Activated T-helper 1 cell treated with Interleukin-2 at 50 U/mL for 16 hours (primary cell): ENCODE measurements around the gene CHRNA4.
A peak's percentile ranks its signal among the peaks of the same experiment; 100 is the strongest.
"Not testable (repeated sequence)": the region's sequence is repeated elsewhere in the genome, so short reads cannot be mapped to it uniquely, and the experiment has no call there.

Experiments used
- DNase-seq: peaks from one replicate; pipeline ENCODE4 v3.0.0-alpha.2; 2020; ENCODE audit warnings: low read depth

Gene CHRNA4

DNA sequence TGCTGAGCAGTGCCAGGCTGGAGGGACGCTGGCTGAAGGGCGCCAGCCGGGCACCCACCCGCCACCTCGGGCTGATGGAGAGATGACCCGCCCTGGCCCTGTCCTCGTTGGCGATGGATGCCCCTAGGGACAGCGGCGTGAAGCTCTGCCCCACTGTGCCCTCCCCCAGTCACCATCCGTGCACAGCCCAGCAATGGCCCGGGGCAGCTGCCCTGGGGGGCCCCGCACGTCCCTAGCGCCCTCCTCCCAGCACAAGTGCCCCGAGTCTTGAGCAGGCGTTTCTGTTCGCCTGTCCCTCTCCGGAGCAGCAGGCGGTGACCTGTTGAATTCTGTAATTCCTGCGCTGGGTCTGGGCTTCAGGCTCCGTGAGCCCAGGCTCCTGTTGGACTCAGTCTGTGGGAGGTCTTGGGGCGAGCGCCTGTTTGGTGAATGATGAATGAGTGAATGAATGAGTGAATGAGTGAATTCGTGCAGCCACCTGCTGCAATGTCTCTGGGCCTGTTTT, 36.8 kb upstream of the CHRNA4 start:
- DNase-seq: no peak

DNA sequence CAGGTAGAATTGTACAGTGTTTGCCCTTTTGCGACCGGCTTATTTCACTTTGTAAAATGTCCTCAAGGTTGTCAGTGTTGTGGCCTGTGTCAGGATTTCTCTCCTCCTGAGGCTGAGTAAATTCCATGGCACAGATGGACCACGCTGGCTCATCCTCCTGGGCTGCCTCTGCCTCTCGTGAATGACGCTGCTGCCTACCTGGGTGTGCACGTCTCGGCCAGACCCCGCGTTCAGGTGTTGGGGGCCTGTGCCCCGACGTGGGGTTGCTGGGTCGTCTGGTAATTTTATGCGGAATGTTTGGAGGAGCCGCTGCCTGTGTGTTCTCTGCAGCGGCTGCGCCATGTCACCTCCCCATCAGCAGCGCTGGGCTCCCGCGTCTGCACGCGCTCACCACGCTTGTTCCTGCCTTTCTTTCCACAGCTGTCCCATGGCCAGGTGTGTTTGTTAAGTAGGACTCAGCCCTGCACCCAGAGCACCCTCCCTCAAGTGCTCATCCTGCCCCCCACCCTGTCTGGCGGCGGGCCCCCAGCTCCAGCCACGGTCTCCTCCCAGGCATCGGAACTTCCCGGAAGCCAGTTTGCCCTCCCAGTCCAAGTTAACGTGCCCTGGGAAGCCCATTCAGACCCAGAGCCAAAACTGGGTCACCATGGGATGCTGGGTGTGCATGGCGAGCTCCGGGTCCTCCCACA, 36.1 kb upstream of the CHRNA4 start:
- no peak for DNase-seq

DNA sequence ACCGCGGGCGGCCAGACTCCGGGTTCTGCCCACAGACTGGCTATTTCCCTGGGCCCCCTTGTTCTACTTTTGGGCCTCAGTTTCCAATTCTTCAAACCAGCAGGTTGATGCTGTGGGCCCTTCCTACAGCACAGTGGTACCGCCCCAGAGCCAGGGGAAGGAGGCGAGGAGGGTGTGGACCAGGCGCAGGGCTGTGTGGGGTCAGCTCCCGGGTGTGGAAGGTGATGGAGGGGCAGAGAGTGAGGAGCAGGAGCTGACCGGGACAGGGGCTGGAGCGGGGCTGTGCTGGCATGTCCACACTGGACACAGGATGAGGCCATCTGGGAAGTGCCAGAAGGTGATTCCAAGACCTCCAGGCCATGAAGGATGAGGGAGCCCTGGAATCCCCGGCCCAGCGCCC, 35.2 kb upstream of the CHRNA4 start:
- no peak for DNase-seq

DNA sequence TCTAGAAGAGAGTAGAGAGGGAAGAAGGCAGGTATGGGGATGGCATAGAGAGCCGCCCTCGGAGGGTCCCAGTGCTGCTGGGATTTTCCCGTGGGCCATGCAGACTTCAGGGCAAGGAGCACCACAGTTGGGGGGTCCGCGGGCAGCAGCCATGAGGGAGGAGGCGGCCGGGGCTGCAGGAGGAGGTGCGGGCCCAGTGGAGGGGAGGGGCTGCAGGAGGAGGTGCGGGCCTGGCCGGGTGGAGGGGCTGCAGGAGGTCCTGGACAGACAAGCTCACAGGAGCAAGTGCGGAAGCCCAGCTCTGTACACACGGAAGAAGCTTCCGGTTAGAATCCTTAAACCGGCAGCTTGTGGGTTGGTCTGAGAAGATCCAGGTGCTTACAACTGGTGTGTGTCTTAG, 34.6 kb upstream of the CHRNA4 start:
- no peak for DNase-seq

DNA sequence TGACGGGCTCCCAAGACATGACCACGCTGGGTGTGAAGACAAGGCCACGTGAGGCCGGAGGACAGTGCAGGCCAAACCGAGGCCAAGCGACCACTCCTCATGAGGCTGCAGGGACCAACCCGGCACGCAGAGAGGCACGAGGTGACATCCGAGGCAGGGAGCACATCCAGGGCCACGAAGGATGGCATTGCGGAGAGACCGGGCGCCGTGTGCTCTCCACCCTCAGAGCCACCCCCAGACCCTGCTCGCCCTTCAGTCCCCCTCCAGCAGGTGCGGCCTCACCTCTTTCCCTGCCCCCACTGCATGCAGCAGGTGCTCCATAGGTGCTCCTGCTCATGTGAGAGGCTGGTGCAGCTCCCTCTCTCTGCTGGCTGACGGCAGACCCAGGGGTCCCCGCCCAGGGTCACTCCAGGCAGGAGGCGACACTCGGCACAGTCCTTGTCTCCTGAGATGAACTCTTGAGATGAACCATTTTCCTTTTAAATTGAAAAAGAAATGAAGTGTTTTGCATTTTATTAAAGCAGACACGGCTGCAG, 33.8 kb upstream of the CHRNA4 start:
- DNase-seq: no peak

DNA sequence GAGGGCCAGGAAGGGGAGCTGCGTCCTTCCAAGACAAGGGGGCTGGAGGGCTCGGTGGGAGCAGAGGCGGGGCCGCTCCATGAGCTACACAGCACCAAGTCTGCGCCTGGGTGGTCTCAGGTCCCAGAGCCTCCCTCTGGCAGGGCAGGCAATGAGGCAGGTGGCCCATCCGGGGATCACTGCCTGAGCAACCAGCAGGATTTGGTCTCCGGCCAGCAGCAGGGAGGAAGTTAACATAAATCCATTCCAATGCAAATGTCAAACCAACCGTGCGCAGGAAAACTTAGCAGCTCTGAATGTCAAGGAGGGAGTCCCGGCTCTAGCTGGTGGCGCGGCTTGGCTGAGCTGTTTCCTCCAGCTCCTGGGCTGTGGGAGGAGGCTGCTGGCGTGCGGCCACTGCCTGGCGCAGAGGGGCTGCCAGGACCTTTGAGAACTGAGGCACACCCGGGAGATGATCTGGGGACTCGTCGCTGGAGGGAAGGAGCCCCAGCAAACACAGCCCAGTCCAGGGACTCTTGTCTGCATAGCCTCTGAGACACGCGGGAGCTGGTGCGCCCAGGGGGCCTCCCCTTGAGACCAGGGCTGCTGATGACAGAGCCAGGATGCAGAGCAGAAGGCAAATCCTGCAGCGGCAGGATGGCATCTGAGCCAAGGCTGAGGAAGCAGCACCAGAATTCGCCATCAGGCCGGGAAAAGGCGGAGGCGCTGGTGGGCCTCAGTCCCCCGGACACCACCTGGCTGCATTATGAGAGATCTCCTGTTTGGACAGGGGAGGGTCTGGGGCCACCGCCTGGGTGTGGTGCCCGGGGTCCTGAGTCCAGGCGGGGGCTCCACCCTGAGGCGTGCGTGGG, 33.1 kb upstream of the CHRNA4 start:
- no peak for DNase-seq

DNA sequence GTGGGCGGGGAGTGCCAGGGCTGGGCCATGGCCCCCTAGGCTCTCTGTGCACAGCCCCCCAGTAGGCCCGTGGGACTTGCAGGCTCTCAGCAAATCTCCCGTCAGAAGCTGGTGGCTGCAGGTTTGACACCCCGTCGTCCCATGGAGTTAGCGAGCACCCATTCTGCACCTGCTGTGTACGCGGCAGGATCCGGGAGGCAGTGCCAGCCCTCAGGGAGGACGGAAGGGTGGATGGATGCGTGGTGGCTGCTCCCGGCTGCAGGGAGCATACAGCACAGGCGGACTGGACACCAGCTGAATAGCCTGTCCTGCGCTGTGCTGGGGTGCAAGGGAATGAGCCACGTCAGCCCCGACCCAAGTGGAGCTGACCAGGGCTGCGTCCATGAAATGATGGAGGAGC, 32.4 kb upstream of the CHRNA4 start:
- DNase-seq: no peak

DNA sequence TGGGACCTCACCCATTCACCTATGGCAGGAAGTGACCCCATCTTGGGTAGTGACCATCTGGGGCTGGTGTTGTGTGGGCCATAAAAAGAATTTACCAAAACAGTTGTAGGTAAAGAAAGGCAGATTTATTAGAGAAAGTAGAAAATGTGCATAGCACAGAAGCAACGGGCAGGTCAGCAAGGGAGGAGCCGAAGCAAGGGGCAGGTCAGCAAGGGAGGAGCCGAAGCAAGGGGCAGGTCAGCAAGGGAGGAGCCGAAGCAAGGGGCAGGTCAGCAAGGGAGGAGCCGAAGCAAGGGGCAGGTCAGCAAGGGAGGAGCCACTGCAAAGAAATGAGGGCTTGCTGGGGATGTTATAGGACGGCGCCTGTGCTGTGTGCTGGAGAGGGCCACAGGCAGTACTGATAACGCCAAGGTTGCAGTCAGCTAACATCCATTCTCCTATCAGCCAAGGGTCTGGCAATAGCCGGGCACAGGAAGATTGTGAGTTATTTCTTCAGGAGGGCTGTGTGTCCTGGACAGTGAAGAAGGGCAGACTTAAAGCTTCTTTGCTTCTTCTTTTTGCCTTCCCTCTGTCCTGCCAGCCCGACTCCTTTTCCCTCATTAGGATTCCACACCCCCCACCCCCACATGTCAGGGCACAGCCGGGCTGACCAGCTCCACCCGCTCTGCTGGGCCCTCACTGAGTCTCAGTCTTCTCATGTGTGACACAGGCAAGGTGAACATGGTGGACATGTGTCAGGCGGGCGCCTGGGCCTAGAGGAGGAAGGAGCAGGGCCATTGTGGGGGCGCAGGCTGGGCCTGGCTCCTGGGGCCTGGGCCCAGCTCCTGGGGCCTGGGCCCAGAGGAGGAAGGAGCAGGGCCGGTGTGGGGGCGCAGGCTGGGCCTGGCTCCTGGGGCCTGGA, 31.6 kb upstream of the CHRNA4 start:
- DNase-seq: no peak

DNA sequence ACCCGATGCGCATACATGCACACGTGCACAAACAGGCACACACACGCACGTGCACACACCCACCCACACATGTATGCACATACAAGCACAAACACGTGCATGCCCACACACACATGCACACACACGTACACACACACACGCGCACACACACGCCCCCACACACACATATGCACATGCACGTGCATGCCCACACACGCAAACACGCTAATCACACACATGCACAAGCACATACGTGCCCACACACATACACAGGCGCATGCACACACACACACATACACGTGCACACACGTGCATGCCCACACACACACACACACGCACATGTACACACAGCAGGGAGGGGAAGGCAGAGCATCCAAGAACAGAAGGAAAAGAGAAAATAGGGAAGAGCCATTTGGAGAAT, 26.8 kb upstream of the CHRNA4 start:
- DNase-seq: no peak

DNA sequence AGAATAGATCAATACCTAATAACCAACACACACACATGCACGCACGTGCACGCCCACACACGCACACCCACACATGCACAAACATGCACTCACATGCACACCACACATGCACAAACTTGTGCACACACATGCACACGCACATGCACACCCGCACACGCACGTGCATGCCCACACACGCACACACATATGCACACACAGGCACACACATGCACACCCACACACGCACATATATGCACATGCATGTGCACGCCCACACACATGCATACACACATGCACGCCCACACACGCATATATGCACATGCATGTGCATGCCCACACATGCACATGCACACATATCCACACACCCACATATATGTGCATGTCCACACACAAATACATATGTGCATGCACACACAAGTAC, 26.2 kb upstream of the CHRNA4 start:
- no peak for DNase-seq

DNA sequence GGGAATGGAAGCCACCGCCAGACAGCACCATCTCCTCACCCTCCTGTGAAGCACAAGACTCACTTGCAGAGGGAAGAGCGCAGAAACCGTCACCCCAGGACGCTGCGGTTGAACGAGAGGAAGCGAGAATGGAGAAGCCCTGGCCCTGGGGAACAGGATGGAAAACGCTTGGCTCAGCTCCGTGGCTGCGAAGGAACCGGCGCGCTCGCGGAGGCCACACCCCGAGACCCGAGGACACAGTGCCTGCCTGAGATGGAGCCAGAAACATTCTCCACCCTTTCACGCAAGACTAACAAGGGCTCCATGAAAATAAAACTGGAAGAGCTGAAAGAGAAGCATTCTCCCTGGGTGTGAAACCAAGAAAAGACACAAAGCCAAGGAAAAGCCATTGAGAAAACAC, 25.3 kb upstream of the CHRNA4 start:
- no peak for DNase-seq

DNA sequence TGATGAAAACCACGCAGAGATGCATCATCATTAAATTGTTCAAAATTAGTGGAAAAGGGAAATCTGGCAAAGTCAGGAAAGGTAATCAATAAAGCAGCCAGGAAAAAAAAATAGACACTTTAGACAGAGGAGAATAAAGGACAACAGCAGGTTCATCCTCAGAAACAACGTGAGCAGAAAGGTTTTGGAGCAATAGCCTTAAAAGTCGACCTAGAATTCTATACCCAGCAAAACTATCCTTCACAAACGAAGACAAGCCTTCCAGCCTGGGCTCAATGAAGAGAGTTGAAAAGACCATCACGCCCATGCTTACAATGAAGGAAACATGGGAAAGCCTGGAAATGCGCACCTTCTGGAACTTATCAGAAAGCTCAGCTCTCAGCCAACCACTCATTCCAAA, 24.7 kb upstream of the CHRNA4 start:
- no peak for DNase-seq

DNA sequence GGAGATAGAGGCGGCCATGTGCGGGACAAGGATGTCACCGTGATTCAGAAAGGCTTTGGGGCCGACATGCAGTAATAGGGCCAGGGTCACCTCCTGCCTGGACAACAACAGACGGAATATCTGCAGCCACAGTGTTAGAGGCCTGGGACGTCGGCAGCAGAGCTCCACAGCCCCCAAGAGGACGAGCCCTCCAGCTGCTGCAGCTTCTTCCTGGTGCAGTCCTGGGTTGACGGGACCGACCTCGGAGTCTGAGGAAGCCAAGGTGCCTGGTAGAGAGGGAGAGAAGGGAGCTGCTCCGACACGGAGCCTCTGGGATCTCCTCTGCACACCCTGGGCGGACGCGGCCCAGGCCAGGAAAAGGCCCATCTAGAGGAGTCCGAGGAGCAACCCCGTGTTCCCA, 23.2 kb upstream of the CHRNA4 start:
- DNase-seq: no peak

DNA sequence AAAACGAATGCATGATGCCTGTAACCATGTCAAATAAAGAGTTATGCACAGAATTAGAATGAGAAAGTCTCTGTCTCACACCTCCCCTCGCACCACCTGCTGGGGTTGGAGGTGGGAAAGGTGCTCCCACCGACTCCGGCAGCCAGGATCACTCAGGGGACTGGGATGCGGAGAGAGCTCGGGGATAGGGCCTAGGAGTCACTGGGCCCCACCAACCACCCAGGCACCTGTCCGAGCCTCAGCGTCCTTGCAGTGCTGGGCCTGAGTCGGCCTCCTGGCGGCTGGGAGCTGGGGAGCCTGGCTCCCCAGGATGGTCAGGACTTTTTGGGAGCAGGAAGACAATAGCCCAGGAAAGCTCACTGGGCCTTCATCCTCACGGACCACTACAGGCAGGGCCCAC, 22.4 kb upstream of the CHRNA4 start:
- no peak for DNase-seq

DNA sequence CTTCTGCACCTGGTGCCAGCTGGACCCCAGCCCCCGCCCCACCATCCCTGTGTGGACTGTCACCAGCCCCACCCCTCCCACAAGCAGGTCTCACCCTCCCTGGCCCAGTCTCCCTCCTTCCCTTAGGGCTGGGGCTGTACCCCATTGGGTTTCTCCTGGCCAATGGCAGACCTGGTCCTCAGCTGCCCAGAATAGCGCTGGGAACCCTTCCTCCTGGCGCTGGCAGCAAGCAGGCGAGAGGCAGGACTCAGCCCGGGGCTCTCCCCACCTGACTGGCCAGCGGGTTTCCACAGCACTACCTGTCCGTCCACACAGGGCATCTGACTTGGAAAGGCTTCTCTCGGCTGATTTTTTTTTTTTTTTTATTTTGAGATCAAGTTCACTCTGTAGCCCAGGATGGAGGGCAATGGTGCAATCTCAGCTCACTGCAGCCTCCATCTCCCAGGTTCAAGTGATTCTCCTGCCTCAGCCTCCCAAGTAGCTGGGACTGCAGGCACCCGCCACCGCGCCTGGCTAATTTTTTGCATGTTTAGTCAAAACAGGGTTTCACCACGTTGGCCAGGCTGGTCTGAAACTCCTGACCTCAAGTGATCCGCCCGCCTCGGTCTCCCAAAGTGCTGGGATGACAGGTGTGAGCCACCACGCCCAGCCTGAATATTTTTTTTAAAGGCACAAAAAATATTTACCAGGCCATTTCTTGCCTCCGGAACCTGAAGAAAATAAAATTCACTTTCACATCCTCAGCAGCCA, 21.6 kb upstream of the CHRNA4 start:
- no peak for DNase-seq

DNA sequence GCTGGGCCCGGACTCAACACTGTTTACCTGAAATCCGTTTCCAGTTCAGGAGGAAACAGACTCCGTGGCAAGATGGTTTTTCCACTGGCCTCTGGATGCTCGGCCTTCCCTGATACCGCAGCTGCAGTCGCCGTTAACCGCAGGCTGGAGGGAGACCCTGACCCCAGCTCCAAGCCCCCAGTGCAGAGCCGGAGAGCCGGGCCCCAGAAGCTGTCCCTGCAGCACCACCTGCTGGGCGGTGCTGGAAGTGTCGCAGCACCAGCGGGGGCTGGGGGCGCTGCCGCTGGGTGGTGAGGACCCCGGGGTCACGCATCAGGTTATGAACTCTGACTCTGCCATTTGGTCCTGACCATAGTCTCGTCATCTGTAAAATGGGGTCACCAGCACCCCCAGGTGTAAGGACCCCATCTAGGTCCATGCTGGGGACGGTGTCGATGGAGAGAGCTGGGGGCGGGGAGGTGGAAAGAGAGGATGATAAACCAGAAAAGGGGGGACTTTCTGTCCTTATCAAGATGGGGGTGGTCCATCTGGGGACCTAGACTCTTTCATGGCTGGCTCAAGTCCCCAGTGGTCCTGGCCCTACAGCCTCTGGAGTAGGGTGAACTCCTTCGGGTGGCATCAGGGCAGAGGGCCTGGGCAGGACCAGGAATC, 20.8 kb upstream of the CHRNA4 start:
- DNase-seq: peak; percentile 14

DNA sequence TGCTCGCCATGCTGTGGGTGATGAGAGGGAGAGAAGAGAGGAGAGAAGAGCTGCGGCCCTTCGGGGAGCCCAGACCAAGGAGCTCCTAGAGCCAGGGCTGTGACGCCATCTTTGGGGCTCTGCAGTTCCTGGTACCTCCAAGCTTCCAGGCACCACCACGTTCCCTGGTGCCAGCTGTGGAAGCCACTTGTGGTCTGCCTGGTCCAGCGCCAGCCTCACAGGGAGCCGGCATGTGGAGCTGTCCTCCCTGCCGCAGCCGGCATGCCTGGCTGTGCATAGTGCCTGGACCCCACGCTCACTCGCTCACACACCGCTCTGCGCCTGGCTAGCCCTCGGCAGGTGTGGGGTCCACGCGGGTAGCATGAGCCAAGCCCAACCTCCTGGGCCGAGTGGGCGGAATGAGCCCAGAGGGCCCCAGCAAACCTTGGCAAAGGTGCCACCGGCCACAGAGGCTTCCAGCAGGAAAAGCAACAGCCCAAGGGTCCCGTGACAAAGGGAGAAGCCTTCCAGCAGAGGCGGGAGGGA, 19.3 kb upstream of the CHRNA4 start:
- DNase-seq: no peak

DNA sequence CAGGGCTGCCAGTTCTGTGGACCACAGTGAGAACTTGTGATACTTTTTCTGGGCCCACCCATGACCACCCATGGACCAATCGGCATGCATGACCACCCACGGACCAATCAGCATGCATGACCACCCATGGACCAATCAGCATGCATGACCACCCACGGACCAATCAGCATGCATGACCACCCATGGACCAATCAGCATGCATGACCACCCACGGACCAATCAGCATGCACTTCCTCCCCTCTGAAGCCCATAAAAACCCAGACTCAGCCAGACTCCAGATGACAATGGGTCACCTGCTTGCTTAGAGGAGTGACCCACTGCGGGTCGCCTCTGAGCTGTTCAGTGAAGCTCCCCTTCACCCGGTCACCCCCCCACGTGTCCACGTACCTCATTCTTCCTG, 18.7 kb upstream of the CHRNA4 start:
- DNase-seq: not testable (repeated sequence)

DNA sequence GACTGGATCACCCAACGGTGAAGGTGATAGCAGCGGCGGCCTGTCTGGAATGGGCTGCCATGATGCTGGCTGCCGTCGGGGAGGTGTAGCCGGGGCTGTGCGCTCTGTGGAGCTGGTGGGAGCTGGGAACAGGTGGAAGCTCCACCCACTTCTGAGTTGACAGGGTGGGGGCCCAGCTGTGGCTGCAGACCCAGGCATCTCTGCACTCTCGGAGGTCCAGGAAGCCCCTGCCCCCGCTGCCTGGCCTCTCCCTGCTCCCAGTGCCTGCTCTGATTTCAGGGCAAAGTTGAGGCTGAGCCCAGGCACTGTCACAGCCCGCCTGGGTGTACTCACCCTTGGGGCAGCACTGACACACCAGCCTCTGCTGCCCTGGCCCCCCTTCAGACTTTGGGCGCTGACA, 18.1 kb upstream of the CHRNA4 start:
- DNase-seq: no peak

DNA sequence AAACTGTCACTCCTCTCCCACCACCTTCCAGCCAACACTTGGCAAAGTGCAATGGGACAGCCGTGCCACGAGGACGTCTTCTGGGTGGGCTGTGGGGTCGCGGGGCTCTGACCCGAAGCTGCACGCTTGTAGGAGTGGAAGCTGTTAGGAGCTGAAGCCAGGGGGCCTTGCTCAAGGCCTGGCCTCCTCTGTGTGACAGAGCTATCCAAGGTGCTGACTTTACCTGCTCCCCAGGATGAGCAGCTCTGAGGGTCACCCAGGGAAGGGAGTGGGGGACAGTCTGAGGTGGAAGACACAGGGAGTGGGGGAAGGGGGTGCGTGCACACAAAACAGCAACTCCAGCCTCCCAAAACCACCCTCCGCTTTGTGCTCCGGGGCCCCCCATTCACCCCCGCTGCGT, 17.5 kb upstream of the CHRNA4 start:
- no peak for DNase-seq

DNA sequence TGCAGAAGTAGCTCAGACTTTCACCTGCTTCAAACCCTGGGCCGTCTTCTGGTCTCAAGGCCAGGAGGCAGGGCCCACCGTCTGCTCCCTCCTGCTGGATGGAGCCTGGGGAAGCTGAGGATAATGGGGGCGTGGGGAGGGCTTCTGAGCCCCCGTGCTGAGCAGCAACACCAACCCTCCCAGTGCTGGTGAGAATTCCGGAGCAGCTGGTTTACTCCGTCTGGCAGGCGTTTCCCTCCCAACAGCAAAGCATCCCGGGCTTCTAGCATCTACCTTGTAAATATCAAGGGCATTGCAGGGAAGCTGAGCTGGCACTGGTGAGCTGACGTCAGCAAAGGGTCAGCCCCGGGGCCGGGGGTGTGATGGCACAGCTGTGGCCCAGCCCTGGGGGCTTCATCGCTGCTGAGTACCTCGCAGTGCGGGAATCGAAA, 16.8 kb upstream of the CHRNA4 start:
- no peak for DNase-seq
